ENCODE data around the gene SIRT5. TPM values are rescaled to one million over a fixed set of nuclear protein-coding genes. Genes with fewer than 3 reads are reported as not detected.

The SIRT5 gene
- total and polyA plus RNA-seq, 2 experiments from 2014 or later = 9.8 to 13.1 TPM

- Histone ChIP-seq H4K20me1 (replicated peaks; ENCODE audit: insufficient read depth) (no peaks in the 10 kb centered on the region), H3K9me2 (ENCODE audit: insufficient read depth) (no peaks in the 10 kb centered on the region), H2AFZ (peak overlapping the region; percentile 96), H3K27ac (ENCODE audit: low read depth) (peak overlapping the region; percentile 99), H3K4me3 (peak overlapping the region; percentile 84), H3K4me1 (ENCODE audit: insufficient read depth) (peaks cover 13% of the 10 kb centered on the region), H3K79me2 (replicated peaks; ENCODE audit: insufficient read depth) (peaks cover 25% of the 10 kb centered on the region), H3K36me3 (ENCODE audit: insufficient read depth) (no peaks in the 10 kb centered on the region), H3K4me2 (peak overlapping the region; percentile 83), H3F3A (replicated peaks; ENCODE audit: low read depth) (peaks cover 10% of the 10 kb centered on the region), H3K27me3 (ENCODE audit: insufficient read depth) (no peaks in the 10 kb centered on the region)
- no peaks in the 10 kb centered on the region; the same call in 2 of the 3 replicates for H3K36me3 Mint-ChIP-seq (ENCODE audit: low read depth)
- H3K27ac Mint-ChIP-seq = peak overlapping the region; percentile 96
- TF ChIP-seq REST (IDR thresholded peaks at IDR 0.05; ENCODE audit: unreplicated experiment) = no peak
- TF ChIP-seq ZNF114 (CRISPR knock-in tag; IDR thresholded peaks at IDR 0.05) = no peak
- no peak for TF ChIP-seq CREB1 (CRISPR knock-in tag; IDR thresholded peaks at IDR 0.05; ENCODE audit: low read depth)
- peaks cover 30% of the 10 kb centered on the region for H3K4me1 Mint-ChIP-seq
- no peaks in the 10 kb centered on the region; the same call in 2 of the 3 replicates for H3K9me3 Mint-ChIP-seq
- peaks cover 12% of the 10 kb centered on the region for H3K27me3 Mint-ChIP-seq (ENCODE audit: insufficient read depth, low read depth, poor library complexity)
- no peak for DNase-seq (ENCODE audit: low spot score)
- ATAC-seq = no peak
- H3K4me3 Mint-ChIP-seq = peak overlapping the region; percentile 83
Observed at GRCh38 chr6:13572951-13573654, 1.3 kb upstream of the SIRT5 start.

- Histone ChIP-seq H3K36me3 (ENCODE audit: insufficient read depth) (no peaks in the 10 kb centered on the region), H3K27ac (ENCODE audit: low read depth) (peak overlapping the region; percentile 99), H3K4me3 (peak overlapping the region; percentile 84), H3K79me2 (replicated peaks; ENCODE audit: insufficient read depth) (peaks cover 25% of the 10 kb centered on the region), H4K20me1 (replicated peaks; ENCODE audit: insufficient read depth) (no peaks in the 10 kb centered on the region), H3K4me2 (peak overlapping the region; percentile 83), H3K4me1 (ENCODE audit: insufficient read depth) (peaks cover 13% of the 10 kb centered on the region), H3F3A (replicated peaks; ENCODE audit: low read depth) (peaks cover 10% of the 10 kb centered on the region), H3K9me2 (ENCODE audit: insufficient read depth) (no peaks in the 10 kb centered on the region), H3K27me3 (ENCODE audit: insufficient read depth) (no peaks in the 10 kb centered on the region), H2AFZ (peak overlapping the region; percentile 96)
- DNase-seq (ENCODE audit: low spot score) (peak; percentile 65), ATAC-seq (peak; percentile 4; the same call in 2 of the 3 replicates)
- peaks cover 12% of the 10 kb centered on the region for H3K27me3 Mint-ChIP-seq (ENCODE audit: insufficient read depth, low read depth, poor library complexity)
- no peaks in the 10 kb centered on the region; the same call in 2 of the 3 replicates for H3K9me3 Mint-ChIP-seq
- peaks cover 29% of the 10 kb centered on the region for H3K4me1 Mint-ChIP-seq
- peak overlapping the region; percentile 83 for H3K4me3 Mint-ChIP-seq
- H3K36me3 Mint-ChIP-seq (ENCODE audit: low read depth) = no peaks in the 10 kb centered on the region; the same call in 2 of the 3 replicates
- H3K27ac Mint-ChIP-seq = peak overlapping the region; percentile 96
- TF ChIP-seq ZNF462 (CRISPR knock-in tag; IDR thresholded peaks at IDR 0.05) (no peak), CREB1 (CRISPR knock-in tag; IDR thresholded peaks at IDR 0.05; ENCODE audit: low read depth) (no peak), CTCF (conservative IDR thresholded peaks at IDR 0.05; ENCODE audit: low read depth in 2 of 2) (no peak), JUNB (IDR thresholded peaks at IDR 0.05; ENCODE audit: unreplicated experiment) (no peak), NANOG (IDR thresholded peaks at IDR 0.05; ENCODE audit: borderline replicate concordance) (no peak), EZH2phosphoT487 (IDR thresholded peaks at IDR 0.05; ENCODE audit: unreplicated experiment) (no peak)
Observed at GRCh38 chr6:13573669-13574110, 711 bp upstream of the SIRT5 start.

All from GM23338 (cell line).